ENCODE results near the gene IRAK1. TPM values are rescaled to one million over a fixed set of nuclear protein-coding genes. Genes with fewer than 3 reads are reported as not detected.

The IRAK1 gene
- total and polyA plus RNA-seq, 2 of the 8 experiments (the other 6 are each of a cell fraction or from before 2014, with no cell fraction given): 26.6 to 41.7 TPM

DNA sequence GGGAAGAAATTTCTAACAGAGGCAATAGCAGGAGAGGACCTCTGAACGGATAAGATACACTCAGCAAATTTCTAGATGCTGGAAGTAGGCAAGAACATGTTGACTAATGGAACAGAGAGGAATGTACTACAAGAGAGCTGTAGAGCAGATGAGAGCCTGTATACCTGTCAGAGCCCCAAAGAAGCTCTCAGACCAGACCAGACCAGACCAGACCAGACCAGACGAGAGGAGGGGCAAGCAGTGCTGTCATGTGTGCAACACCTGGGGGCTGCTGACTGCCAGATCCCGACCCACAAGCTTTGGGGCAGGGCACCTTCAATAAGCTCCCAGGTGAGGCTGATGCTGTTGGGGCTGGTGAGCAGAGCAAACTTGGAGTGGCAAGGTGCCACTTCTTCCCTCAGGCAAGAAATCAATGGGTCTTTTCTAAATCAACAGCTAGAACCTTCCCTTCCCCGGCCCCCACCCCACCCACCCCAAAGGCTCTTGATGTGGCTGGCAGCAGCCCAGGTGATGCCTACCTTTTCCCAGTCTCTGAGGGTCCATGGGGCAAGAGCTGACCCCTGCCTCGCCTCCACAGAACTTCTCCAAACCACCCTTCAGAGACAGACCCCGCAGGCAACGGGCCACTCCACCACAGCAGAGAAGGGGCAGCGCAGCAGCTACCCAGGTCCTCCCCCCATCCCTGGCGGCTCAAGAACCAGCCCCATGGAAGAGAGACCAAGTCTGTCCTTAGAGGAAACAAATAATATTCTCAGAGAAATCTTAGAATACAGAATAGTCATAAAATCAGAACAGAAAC lies 45.1 kb upstream of the IRAK1 start (continued):
- TF ChIP-seq CBX5 (IDR thresholded peaks at IDR 0.05; ENCODE audit: low read depth, low read length) (no peak), SP1 (IDR thresholded peaks at IDR 0.05; ENCODE audit: low read depth, low read length) (no peak)
